Neural progenitor cell (in vitro differentiated cells): Measurements from ENCODE around the gene ZNF763. TPM values are rescaled to one million over a fixed set of nuclear protein-coding genes. Genes with fewer than 3 reads are reported as not detected.

Source experiments
- DNase-seq: peaks from one replicate; pipeline ENCODE4 v3.0.0-alpha.2; 2016; ENCODE audit warnings: low spot score
- H2AFZ ChIP-seq: fragments of 200-600 bp; sonication (generic); replicated peaks from 2 replicates; pipeline ENCODE4 v1.6.1; 2016; ENCODE audit warnings: antibody characterized with exemption
- H3F3A ChIP-seq: fragments of 200-600 bp; sonication (generic); 2 replicates; pipeline ENCODE4 v1.6.1; 2016; ENCODE audit warnings: antibody characterized with exemption, low read depth
- H3K27ac ChIP-seq: fragments of 200-600 bp; sonication (generic); 2 replicates; pipeline ENCODE4 v1.5.1; 2016; ENCODE audit warnings: mild to moderate bottlenecking
- H3K27me3 ChIP-seq: fragments of 200-600 bp; sonication (generic); 2 replicates; pipeline ENCODE4 v1.6.1; 2016; ENCODE audit warnings: mild to moderate bottlenecking, moderate library complexity
- H3K36me3 ChIP-seq: fragments of 200-600 bp; sonication (generic); 2 replicates; pipeline ENCODE4 v1.5.1; 2016
- H3K4me1 ChIP-seq: fragments of 200-600 bp; sonication (generic); 2 replicates; pipeline ENCODE4 v1.6.1; 2016; ENCODE audit warnings: mixed run types
- H3K4me2 ChIP-seq: fragments of 200-600 bp; sonication (generic); 2 replicates; pipeline ENCODE4 v1.6.1; 2016
- H3K4me3 ChIP-seq: fragments of 200-600 bp; sonication (generic); 2 replicates; pipeline ENCODE4 v1.5.1; 2016
- H3K79me2 ChIP-seq: fragments of 200-600 bp; sonication (generic); 2 replicates; pipeline ENCODE4 v1.6.1; 2016; ENCODE audit warnings: low read depth
- H3K9ac ChIP-seq: fragments of 200-600 bp; sonication (generic); 2 replicates; pipeline ENCODE4 v1.6.1; 2016
- H3K9me3 ChIP-seq: fragments of 200-600 bp; sonication (generic); 2 replicates; pipeline ENCODE4 v1.5.1; 2016; ENCODE audit warnings: low read depth
- H4K20me1 ChIP-seq: fragments of 200-600 bp; sonication (generic); 2 replicates; pipeline ENCODE4 v1.6.1; 2016; ENCODE audit warnings: low read depth
- H3K27ac Mint-ChIP-seq: 3 replicates; pipeline ENCODE4 v1.8.0; 2021; ENCODE audit warnings: mixed read lengths
- H3K27me3 Mint-ChIP-seq: 2 replicates; pipeline ENCODE4 v1.8.0; 2022; ENCODE audit warnings: low read depth, mild to moderate bottlenecking, inconsistent platforms, moderate library complexity, mixed read lengths; ENCODE audit not compliant: insufficient read depth
- H3K36me3 Mint-ChIP-seq: 3 replicates; pipeline ENCODE4 v1.8.0; 2021; ENCODE audit warnings: mixed read lengths
- H3K4me1 Mint-ChIP-seq: 3 replicates; pipeline ENCODE4 v1.8.0; 2021; ENCODE audit warnings: mixed read lengths
- H3K4me3 Mint-ChIP-seq: 3 replicates; pipeline ENCODE4 v1.8.0; 2021; ENCODE audit warnings: mild to moderate bottlenecking, moderate library complexity, mixed read lengths
- H3K9me3 Mint-ChIP-seq: 3 replicates; pipeline ENCODE4 v1.8.0; 2020; ENCODE audit warnings: mixed read lengths
- CTCF ChIP-seq: fragments of 200-600 bp; sonication (generic); IDR thresholded peaks from 2 replicates; pipeline ENCODE4 v1.5.1; 2017; ENCODE audit warnings: antibody characterized with exemption, mild to moderate bottlenecking
- EZH2 ChIP-seq: fragments of 200-600 bp; sonication (generic); IDR thresholded peaks from 2 replicates; pipeline ENCODE4 v1.6.1; 2017; ENCODE audit warnings: antibody characterized with exemption, mild to moderate bottlenecking, moderate library complexity
- EZH2phosphoT487 ChIP-seq: fragments of 200-600 bp; sonication (generic); IDR thresholded peaks from 2 replicates; pipeline ENCODE4 v1.6.1; 2017; ENCODE audit warnings: antibody characterized with exemption
- total RNA-seq: library from RNA; depleted of rRNA; stranded (reverse); fragments of >200 nt; gene quantifications from 2 replicates; pipeline ENCODE4 v1.2.3, GENCODE V29; 2015; ENCODE audit warnings: low replicate concordance

ZNF763 gene
- total RNA-seq, 1 donor from 2014 or later = 17.7 TPM

GRCh38 chr19:11979527-11979926 lies 14.7 kb downstream of the ZNF763 start:
- Mint-ChIP-seq H3K4me3 (no peak overlapping the region), H3K27ac (no peak overlapping the region), H3K36me3 (peaks cover 37% of the 10 kb centered on the region), H3K9me3 (peaks cover 79% of the 10 kb centered on the region), H3K4me1 (no peaks in the 10 kb centered on the region), H3K27me3 (peaks cover 2% of the 10 kb centered on the region)
- H3K4me2 ChIP-seq = no peak overlapping the region
- no peak overlapping the region for H2AFZ ChIP-seq
- H3K9me3 ChIP-seq = peaks cover 51% of the 10 kb centered on the region
- no peak overlapping the region for H3K4me3 ChIP-seq
- no peak overlapping the region for H3K9ac ChIP-seq
- peaks cover 25% of the 10 kb centered on the region for H3K36me3 ChIP-seq
- H3F3A ChIP-seq = peaks cover 21% of the 10 kb centered on the region
- H3K4me1 ChIP-seq = no peaks in the 10 kb centered on the region
- TF ChIP-seq EZH2phosphoT487 = no peak
- TF ChIP-seq EZH2 = no peak
- no peak for TF ChIP-seq CTCF
- DNase-seq = no peak
- no peaks in the 10 kb centered on the region for H4K20me1 ChIP-seq
- H3K27me3 ChIP-seq = no peaks in the 10 kb centered on the region
- H3K27ac ChIP-seq = no peak overlapping the region
- H3K79me2 ChIP-seq = no peaks in the 10 kb centered on the region

- no peaks in the 10 kb centered on the region for H3K4me1 Mint-ChIP-seq
- H3K27me3 Mint-ChIP-seq = peaks cover 2% of the 10 kb centered on the region
- no peak overlapping the region for H3K9ac ChIP-seq
- peaks cover 21% of the 10 kb centered on the region for H3K36me3 ChIP-seq
- H3K9me3 Mint-ChIP-seq = peaks cover 67% of the 10 kb centered on the region
- no peak overlapping the region for H3K27ac Mint-ChIP-seq
- H4K20me1 ChIP-seq = no peaks in the 10 kb centered on the region
- H3K36me3 Mint-ChIP-seq = peaks cover 23% of the 10 kb centered on the region
- TF ChIP-seq EZH2phosphoT487 (no peak), EZH2 (no peak), CTCF (no peak)
- no peaks in the 10 kb centered on the region for H3K27me3 ChIP-seq
- H3K79me2 ChIP-seq = no peaks in the 10 kb centered on the region
- H3K4me3 ChIP-seq = no peak overlapping the region
- H3K4me1 ChIP-seq = no peaks in the 10 kb centered on the region
- no peak overlapping the region for H3K4me3 Mint-ChIP-seq
- H3F3A ChIP-seq = peaks cover 21% of the 10 kb centered on the region
- no peak overlapping the region for H2AFZ ChIP-seq
- H3K4me2 ChIP-seq = no peak overlapping the region
- H3K9me3 ChIP-seq = peaks cover 42% of the 10 kb centered on the region
- DNase-seq = no peak
- H3K27ac ChIP-seq = no peak overlapping the region
Measured at GRCh38 chr19:11982526-11982925, 17.7 kb downstream of the ZNF763 start.

- Histone ChIP-seq H3K27ac (no peak overlapping the region), H3K4me2 (no peak overlapping the region), H3K36me3 (peaks cover 7% of the 10 kb centered on the region), H2AFZ (no peak overlapping the region), H3K79me2 (peaks cover 17% of the 10 kb centered on the region), H4K20me1 (peaks cover 11% of the 10 kb centered on the region), H3K4me1 (no peaks in the 10 kb centered on the region), H3K27me3 (no peaks in the 10 kb centered on the region), H3K4me3 (no peak overlapping the region), H3K9me3 (peaks cover 17% of the 10 kb centered on the region), H3K9ac (no peak overlapping the region), H3F3A (peaks cover 15% of the 10 kb centered on the region)
- peak; percentile 68 for DNase-seq
- H3K4me1 Mint-ChIP-seq = peaks cover 5% of the 10 kb centered on the region
- H3K27me3 Mint-ChIP-seq = peaks cover 3% of the 10 kb centered on the region
- no peak overlapping the region for H3K27ac Mint-ChIP-seq
- TF ChIP-seq EZH2 (no peak), CTCF (peak; percentile 56), EZH2phosphoT487 (no peak)
- peaks cover 12% of the 10 kb centered on the region for H3K36me3 Mint-ChIP-seq
- H3K9me3 Mint-ChIP-seq = peaks cover 46% of the 10 kb centered on the region
- no peak overlapping the region for H3K4me3 Mint-ChIP-seq
Measured at GRCh38 chr19:11984986-11985385, 20.1 kb downstream of the ZNF763 start.
